ENCODE data around the gene SLC35F3.

DNA sequence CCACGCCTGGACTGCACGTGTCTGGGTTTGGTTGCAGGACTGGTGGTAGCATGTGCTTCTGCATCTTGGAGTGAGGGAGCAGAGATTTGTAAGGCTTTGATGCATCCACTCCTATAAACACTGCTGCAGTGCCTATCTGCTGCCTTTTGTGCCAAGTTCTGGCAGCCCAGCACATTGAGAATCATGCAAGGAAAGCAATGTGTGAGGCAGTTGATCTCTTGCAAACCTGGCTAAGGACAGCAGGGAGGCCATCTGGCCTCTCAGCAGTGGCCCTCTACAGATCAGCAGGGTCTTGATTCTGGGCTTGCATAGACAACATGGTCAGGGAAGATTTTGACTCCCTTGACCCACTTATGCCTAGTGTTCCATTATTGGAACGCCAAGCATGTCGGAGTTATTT, 387.5 kb downstream of the SLC35F3 start:
- TF ChIP-seq POLR2AphosphoS5 (IDR thresholded peaks at IDR 0.05; ENCODE audit: low read depth, low read length) (no peak), SIN3A (IDR thresholded peaks at IDR 0.05; ENCODE audit: borderline replicate concordance, insufficient read depth, low read length) (no peak), TAF1 (IDR thresholded peaks at IDR 0.05; ENCODE audit: borderline replicate concordance, insufficient read depth, low read length) (no peak), FOXP2 (optimal IDR thresholded peaks at IDR 0.05; ENCODE audit: borderline replicate concordance, extremely low read depth, extremely low read length, insufficient read depth) (no peak)
- TF ChIP-seq, protein P1, sequence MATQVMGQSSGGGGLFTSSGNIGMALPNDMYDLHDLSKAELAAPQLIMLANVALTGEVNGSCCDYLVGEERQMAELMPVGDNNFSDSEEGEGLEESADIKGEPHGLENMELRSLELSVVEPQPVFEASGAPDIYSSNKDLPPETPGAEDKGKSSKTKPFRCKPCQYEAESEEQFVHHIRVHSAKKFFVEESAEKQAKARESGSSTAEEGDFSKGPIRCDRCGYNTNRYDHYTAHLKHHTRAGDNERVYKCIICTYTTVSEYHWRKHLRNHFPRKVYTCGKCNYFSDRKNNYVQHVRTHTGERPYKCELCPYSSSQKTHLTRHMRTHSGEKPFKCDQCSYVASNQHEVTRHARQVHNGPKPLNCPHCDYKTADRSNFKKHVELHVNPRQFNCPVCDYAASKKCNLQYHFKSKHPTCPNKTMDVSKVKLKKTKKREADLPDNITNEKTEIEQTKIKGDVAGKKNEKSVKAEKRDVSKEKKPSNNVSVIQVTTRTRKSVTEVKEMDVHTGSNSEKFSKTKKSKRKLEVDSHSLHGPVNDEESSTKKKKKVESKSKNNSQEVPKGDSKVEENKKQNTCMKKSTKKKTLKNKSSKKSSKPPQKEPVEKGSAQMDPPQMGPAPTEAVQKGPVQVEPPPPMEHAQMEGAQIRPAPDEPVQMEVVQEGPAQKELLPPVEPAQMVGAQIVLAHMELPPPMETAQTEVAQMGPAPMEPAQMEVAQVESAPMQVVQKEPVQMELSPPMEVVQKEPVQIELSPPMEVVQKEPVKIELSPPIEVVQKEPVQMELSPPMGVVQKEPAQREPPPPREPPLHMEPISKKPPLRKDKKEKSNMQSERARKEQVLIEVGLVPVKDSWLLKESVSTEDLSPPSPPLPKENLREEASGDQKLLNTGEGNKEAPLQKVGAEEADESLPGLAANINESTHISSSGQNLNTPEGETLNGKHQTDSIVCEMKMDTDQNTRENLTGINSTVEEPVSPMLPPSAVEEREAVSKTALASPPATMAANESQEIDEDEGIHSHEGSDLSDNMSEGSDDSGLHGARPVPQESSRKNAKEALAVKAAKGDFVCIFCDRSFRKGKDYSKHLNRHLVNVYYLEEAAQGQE (IDR thresholded peaks at IDR 0.05; ENCODE audit: insufficient read depth in 1 of 2, low read depth in 2 of 2, low read length in 2 of 2): no peak

Data from PFSK-1 (cell line).